ENCODE results near the gene CDC25A. TPM values are rescaled to one million over a fixed set of nuclear protein-coding genes. Genes with fewer than 3 reads are reported as not detected.
A peak's percentile ranks its signal among the peaks of the same experiment; 100 is the strongest.
"Not testable (repeated sequence)": the region's sequence is repeated elsewhere in the genome, so short reads cannot be mapped to it uniquely, and the experiment has no call there.

The CDC25A gene
- 7.7 and 12.0 TPM in 2 replicates for total RNA-seq (2014; rRNA removed; shearing (Covaris generic); ENCODE audit: low replicate concordance)

DNA sequence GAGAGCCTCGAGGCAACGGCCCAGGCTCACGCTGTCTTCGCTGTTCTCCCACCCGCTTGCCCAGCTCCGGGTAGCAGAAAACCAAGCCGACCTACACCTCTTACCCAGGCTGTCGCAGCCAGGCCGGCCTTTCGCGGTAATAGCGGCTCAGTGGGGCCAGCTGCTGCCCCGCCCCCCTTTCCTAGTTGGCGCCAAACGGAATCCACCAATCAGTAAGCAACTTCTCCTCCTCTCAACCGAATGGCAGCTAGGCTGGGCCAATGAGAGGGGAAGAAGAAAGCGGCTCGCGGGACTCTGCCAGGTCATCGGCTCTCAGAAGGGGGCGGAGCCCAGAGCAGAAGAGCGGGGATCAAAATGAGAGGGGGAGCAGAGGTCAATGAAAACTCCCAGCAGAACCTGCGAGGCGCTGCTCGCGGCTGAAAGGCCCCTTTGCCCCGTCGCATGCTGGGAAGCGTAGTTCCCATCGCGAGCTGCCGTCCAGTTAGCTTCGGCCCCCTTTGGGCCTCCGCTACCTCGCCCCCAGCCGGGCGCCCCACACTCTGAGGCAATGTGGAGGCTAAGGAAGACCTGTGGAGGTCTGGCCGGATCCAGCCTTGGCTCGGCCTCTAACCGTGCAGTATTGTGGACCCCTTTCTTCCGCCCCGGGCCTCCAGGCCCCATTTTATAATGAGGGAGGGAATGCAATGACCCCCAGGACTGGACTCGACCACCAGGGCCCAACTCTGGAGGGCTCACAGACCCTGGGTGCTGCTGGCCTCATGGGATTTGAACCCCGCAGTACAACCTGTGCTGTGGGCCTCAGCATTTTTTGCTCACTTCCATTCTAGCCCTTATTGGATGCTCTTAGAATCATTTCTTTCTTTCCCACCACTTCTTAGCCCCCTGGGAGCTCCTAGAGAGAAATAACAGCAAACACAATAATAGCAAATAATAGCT lies at the start of gene CDC25A:
CDC25A (minus strand) TSS at position 152 of the 936 bp plus-strand sequence. CDS start 470 bp downstream, outside the sequence.
- DNase-seq (ENCODE audit: low read depth) = peak; percentile 99
- in situ Hi-C loops (cut with HindIII; ENCODE audit: low pct_unique_long_range_greater_than_20kb, low sequenced_read_pairs) = no loop called here

DNA sequence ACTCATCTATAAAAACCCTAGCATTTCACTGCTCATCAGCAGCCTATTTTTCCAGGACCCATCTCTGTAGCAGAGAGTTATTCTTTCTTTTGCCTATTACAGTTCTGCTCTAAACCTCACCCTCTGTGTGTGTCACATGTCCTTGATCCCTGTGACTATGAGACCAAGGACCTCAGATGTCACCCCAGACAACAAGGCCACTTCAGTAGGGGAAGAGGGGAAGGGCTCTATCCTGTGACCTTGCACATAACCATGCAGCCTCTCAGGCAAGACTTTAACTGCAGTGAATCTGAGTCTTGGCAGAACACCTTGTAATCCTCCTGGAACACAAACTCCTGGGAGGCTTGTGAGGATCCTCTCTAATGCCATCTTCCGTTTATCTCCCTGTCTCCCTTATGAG lies 48.3 kb upstream of the CDC25A start:
- no peak for DNase-seq (ENCODE audit: low read depth)
- in situ Hi-C loops (cut with HindIII; ENCODE audit: low pct_unique_long_range_greater_than_20kb, low sequenced_read_pairs) = no loop called here

DNA sequence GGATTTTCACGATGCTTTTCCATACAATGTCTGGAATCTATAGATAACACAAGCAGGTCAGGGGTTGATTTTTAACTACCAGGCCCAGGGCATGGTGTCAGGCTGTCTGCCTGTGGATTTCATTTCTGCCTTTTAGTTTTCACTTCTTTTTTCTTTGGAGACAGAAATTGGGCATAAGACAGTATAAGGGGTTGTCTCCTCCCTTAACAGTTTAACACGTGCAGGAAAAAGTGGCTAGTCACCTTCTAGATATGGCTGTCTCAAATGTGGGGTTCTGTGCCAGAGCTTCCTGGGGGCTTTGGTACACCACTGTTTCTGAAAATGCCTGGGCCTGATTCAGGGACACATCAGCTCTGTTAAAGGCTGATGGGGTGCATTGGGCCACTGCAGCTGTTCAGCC lies 45.3 kb upstream of the CDC25A start:
- DNase-seq (ENCODE audit: low read depth) = no peak
- in situ Hi-C loops (cut with HindIII; ENCODE audit: low pct_unique_long_range_greater_than_20kb, low sequenced_read_pairs) = no loop called here

DNA sequence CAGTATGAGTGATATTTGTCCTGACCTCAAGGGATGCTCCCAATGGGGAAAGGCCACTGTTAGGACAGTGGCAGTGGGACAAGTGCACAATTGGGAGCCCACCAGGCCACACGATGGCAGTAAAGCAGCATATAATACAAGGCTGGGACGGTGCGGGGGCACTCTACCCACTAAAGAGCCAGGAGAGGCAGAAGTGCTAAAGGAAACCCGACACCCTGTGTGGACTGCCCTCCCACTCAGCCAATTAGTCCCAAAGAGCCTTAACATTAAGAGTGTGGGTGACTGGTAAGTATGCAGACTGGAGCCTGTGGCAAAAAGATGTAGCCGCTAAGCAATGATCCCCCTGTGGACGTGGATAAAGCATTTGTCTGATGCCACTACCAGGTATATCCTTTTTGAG lies 44.5 kb upstream of the CDC25A start:
- DNase-seq (ENCODE audit: low read depth) = peak; percentile 60
- in situ Hi-C loops (cut with HindIII; ENCODE audit: low pct_unique_long_range_greater_than_20kb, low sequenced_read_pairs) = no loop called here

DNA sequence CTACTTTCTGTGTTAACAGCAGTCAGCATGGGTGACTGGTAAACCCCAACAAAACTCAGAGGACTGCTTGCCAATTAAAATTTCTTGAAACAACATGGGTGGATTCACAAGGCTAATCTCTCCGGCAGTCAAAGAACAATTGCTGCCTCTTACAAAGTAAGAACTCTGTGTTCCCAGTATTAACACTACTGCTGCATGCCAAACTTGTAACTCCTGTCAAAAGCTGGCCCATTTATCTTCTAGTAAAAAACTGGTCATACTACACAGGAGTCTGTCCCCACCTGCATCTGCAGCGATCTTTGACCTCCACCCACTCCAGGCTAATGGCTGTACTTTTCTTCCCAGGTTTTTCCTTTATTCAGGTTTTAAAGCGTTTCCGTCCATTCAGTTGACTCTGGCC lies 44.0 kb upstream of the CDC25A start:
- in situ Hi-C loops (cut with HindIII; ENCODE audit: low pct_unique_long_range_greater_than_20kb, low sequenced_read_pairs) = no loop called here
- no peak for DNase-seq (ENCODE audit: low read depth)

DNA sequence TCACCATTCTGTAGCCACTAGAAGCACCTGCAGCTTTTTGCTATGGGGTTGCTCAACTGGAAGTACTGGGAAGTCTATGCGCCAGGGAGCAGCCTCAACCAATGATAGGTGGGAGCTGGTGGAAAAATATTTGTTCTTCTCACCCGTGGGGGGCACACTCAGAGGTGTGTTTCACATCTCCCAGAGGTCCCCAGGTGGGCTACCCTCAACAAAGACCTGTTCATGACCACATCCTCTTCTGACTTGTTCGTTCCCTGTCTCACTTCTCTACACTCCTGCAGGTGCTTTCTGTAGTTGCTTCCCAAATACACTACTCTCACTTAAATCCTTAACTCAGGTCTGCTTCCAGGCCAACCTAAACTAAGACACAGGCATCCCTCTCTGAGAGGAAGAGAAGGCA lies 38.7 kb upstream of the CDC25A start:
- in situ Hi-C loops (cut with HindIII; ENCODE audit: low pct_unique_long_range_greater_than_20kb, low sequenced_read_pairs) = no loop called here
- no peak for DNase-seq (ENCODE audit: low read depth)

DNA sequence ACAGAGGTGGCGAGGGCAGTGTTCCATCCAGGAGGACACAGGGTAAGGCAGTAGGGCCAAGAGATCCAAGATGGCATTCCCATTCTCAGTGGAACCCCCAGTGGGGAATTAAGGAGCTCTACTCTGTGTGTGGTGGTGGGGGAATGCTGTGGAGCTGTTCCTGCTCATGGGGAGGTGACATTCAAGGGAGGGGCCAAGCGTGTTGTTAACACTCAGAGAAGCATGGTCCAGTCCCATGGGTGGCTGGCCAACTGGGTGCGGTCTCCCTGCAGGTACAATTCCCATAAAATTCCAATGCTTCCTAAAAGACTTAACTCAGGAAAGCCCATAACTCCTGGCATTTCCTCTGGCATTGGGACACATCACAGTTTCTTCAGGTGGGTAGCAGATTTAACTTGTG lies 37.4 kb upstream of the CDC25A start:
- in situ Hi-C loops (cut with HindIII; ENCODE audit: low pct_unique_long_range_greater_than_20kb, low sequenced_read_pairs) = no loop called here
- DNase-seq (ENCODE audit: low read depth) = no peak

DNA sequence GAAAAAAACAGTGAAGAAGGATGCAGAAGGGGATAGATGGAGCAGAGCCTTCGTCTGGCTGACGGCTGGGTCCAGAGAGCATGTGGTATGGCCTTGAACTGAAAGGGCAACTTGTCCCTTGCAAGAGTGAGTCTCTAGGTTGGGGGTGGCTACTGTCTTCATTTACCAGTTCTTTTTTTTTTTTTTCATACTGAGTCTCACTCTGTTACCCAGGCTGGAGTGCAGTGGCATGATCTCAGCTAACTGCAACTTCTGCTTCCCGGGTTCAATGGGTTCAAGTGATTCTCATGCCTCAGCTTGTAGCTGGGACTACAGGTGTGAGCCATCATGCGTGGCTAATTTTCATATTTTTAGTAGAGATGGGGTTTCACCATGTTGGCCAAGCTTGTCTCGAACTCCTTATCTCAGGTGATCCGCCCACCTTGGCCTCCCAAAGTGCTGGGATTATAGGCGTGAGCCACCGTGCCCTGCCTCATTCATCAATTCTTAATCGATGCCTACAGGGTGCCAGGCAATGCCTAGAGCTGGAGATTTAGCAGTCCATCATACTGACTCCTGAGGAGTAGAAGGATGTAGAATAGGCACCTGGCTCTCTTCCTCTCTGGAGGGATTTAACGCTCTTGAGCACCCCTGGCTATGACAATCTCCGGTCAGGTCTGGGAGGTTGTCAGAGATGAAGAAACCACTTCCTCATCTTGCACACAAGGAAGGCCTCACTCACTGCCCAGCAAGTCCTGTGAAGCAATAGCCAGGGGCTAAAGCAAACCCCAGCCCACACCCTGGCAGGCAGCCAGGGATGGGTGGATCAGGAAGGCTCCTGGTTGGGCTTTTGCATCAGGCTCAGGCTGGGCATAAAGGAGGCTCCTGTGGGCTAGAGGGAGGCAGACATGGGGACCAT lies 34.6 kb upstream of the CDC25A start, which contains the start of gene CAMP:
CAMP (plus strand) TSS at position 880 of the 898 bp plus-strand sequence; CDS start at position 897, 17 bp downstream.
- in situ Hi-C loops (cut with HindIII; ENCODE audit: low pct_unique_long_range_greater_than_20kb, low sequenced_read_pairs) = no loop called here
- peak; percentile 22 for DNase-seq (ENCODE audit: low read depth)

DNA sequence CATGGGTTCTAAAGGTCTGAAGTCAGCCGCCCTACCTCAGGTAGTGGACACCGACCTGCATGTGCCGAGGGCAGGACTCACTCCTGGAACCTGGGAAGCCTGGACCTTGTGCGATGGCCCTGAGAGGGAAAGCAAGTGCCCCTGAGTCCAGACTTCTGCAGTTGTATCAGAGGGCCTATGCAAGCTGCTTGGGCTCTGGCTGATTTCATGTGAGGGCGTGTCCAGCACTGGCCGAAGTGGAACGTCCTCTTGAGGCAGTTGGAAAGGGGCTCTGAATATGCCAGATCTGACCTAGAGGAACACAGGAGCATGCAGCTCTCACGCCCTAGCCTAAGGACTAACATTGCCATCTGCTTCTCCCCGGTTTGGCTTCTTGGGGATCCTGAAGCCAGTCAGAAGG lies 32.5 kb upstream of the CDC25A start:
- no peak for DNase-seq (ENCODE audit: low read depth)

DNA sequence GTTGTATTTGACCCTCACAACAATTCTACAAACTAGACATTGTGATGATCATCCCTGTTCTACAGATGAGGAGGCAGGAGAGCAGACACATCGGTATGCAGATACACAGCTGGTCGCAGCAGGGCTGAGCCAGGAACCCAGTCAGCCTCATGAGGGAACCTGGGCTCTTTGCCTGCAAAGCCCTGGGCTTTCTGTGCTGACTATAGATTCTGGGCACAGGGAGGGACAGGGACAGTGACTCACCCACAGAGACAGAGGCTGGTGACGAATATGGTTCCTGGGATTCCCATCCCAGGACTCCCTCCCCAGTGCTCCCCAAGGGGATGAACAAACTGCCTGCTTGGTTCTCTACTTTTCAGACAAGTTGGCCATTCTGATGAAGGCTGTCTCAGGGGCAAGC lies 31.3 kb upstream of the CDC25A start:
- DNase-seq (ENCODE audit: low read depth) = no peak
- in situ Hi-C loops (cut with HindIII; ENCODE audit: low pct_unique_long_range_greater_than_20kb, low sequenced_read_pairs) = no loop called here

More for the DNA sequence above, 32.5 kb upstream of the CDC25A start:
- in situ Hi-C loops (cut with HindIII; ENCODE audit: low pct_unique_long_range_greater_than_20kb, low sequenced_read_pairs) = no loop called here

DNA sequence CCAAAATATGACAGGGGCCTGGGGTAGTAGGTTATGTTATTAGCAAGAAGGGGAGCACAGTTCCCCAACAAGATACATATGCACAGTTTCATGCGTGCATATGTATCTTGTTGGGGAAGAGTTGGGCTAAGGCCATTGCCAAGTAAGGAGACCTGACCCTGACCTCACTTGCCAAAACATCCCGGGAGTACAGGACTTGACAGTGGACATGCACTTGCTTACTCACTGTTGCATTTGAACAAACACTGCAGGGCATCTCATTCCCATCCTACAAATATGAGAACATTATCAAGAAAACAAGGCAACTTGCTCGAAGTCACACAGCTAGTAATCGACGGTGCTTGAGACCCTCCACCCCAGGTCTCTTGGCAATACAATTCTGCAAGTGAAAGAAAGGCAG lies 30.3 kb upstream of the CDC25A start:
- in situ Hi-C loops (cut with HindIII; ENCODE audit: low pct_unique_long_range_greater_than_20kb, low sequenced_read_pairs) = no loop called here
- no peak for DNase-seq (ENCODE audit: low read depth)

DNA sequence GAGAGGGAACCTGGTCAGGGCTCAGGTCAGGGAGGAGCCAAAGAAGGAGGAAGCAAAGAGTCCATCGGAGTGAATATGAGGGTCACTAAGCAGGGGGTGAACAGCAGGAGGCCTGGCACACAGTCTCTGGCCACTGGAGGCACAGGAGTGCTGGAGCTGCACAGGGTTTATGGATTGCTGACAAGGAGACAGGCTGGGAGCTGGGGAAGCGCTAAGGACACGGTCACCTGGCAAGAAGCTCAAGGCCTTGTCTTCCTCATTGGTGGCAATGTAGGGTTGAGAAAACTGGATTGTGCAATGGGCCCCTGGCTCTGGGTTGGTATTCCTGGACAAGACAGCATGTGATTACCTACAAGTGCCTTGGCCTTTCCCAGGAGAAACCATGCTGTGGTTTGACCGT lies 29.2 kb upstream of the CDC25A start:
- no peak for DNase-seq (ENCODE audit: low read depth)

DNA sequence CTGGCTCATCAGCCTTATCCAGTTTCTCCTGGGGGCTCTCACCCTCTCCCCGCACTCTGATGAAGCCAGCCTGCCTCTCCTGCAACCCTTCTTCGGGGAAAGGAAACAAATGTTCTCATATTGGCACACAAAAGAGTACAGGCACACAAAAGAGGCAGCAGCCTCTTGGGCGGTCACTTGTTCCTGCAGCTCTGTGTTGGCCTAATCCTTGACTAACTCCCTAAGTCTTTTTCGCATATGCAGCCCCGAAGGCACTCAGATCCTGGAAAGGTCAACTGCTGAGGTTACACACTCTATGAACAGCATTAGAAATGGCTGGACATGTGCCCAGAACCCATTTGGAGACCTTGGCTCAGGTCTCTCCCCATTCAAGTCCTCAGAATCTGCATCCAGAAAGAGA lies 27.7 kb upstream of the CDC25A start:
- DNase-seq (ENCODE audit: low read depth) = no peak
- in situ Hi-C loops (cut with HindIII; ENCODE audit: low pct_unique_long_range_greater_than_20kb, low sequenced_read_pairs) = no loop called here

More for the DNA sequence above, 29.2 kb upstream of the CDC25A start:
- in situ Hi-C loops (cut with HindIII; ENCODE audit: low pct_unique_long_range_greater_than_20kb, low sequenced_read_pairs) = no loop called here

DNA sequence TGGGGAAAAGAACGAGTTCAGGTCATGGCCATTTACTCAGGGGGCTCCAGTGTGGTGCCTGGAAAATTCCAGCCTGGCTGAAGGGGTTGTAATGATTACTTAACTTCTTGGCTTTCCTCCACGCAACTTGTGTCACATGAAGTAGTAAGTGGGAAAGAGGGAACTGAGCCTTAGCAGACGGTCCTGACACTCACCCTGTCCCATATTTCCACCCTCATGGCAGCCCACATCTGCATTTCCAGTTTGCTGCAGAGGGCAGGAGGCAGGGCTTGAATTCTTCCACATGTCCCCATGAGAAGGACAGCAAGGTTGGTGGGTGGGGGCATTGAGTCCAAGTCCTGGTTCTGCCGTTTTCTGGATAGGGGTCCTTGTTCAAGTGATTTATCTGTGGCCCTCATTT lies 27.2 kb upstream of the CDC25A start:
- in situ Hi-C loops (cut with HindIII; ENCODE audit: low pct_unique_long_range_greater_than_20kb, low sequenced_read_pairs) = no loop called here
- no peak for DNase-seq (ENCODE audit: low read depth)

DNA sequence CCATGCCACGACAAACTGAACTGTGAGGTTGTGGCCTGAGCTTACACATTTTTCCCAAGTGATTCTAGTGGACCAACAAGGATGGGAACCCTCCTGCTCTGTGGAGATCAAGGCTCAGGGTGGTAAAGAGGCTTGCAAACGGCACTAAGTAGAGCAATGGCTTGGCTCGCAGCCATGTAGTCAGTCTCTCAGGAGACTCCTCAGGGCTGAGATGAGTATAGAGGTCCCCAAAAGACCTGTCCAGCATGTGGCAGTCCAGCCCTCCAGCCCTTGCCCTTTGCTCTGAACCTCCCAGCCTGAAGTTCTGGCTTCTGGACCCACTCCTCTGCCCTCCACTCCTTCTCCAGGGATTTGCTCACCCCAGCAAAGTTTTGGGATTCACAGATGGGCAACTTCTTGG lies 26.8 kb upstream of the CDC25A start:
- DNase-seq (ENCODE audit: low read depth) = no peak
- in situ Hi-C loops (cut with HindIII; ENCODE audit: low pct_unique_long_range_greater_than_20kb, low sequenced_read_pairs) = no loop called here

DNA sequence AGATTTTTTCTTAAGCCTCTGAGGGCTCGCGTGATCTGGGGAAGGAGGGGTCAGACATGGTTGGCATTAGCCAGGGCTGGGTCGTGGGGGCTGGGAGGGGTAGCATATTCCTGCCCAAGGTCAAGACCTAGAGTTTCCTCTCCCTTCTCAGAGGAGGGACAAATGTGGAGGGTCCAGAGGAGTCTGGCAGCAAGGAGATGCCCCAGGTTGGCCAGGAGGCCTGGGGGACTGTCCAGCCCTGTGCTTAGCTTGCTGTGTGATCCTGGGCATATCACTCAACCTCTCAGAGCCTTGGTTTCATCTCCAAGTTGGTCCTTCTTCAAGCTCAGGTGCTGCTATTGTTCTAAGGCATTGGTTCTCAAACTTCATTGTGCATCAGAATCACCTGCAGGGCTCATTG lies 26.0 kb upstream of the CDC25A start:
- no peak for DNase-seq (ENCODE audit: low read depth)
- in situ Hi-C loops (cut with HindIII; ENCODE audit: low pct_unique_long_range_greater_than_20kb, low sequenced_read_pairs) = no loop called here

DNA sequence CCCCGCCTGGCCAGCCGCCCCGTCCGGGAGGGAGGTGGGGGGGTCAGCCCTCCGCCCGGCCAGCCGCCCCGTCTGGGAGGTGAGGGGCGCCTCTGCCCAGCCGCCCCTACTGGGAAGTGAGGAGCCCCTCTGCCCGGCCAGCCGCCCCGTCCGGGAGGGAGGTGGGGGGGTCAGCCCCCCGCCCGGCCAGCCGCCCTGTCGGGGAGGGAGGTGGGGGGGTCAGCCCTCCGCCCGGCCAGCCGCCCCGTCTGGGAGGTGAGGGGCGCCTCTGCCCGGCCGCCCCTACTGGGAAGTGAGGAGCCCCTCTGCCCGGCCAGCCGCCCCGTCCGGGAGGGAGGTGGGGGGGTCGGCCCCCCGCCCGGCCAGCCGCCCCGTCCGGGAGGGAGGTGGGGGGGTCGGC lies 23.6 kb upstream of the CDC25A start:
- DNase-seq (ENCODE audit: low read depth); in situ Hi-C loops (cut with HindIII; ENCODE audit: low pct_unique_long_range_greater_than_20kb, low sequenced_read_pairs): not testable (repeated sequence)

DNA sequence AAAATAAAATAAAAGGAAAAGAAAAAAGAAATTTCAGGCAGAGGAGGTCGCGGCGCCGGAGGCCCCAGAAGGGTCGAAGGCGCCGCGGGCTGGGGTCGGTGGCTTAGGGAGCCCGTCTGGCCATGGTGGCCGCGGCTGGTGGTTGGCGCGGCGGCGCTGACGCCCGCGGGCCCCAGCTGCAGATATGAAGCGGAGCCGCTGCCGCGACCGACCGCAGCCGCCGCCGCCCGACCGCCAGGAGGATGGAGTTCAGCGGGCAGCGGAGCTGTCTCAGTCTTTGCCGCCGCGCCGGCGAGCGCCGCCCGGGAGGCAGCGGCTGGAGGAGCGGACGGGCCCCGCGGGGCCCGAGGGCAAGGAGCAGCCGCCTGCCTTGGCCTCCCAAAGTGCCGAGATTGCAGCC lies 22.3 kb upstream of the CDC25A start:
- DNase-seq (ENCODE audit: low read depth); in situ Hi-C loops (cut with HindIII; ENCODE audit: low pct_unique_long_range_greater_than_20kb, low sequenced_read_pairs): not testable (repeated sequence)

DNA sequence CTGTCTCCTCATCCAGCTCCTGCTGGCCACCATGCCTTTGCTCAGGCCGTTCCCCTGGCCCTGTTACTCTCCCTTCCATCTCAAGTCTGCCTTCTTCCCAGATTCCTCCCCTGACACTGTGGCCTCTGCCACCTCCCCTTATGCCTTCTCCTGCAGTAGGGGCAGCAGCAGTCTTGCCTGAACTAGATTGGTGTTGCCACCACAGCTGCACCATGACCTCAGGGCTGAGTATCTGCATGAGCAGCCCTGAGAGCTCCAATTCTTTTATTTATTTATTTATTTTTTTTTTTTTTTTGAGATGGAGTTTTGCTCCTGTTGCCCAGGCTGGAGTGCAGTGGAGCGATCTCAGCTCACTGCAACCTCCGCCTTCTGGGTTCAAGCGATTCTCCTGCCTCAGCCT lies 21.2 kb upstream of the CDC25A start:
- no peak for DNase-seq (ENCODE audit: low read depth)
- in situ Hi-C loops (cut with HindIII; ENCODE audit: low pct_unique_long_range_greater_than_20kb, low sequenced_read_pairs) = no loop called here
